Tibial artery (tissue), 4 donors: ENCODE data around the gene BRD2.
A peak's percentile ranks its signal among the peaks of the same experiment; 100 is the strongest.

Source experiments
- DNase-seq, 2 donors: peaks; one replicate each; pipeline ENCODE4 v3.0.0-alpha.2; 2019
- H3K27ac ChIP-seq, 2 donors: fragments of 200-600 bp; sonication (generic) in 1 of 2; 1 replicate in 1 of 2; 2 replicates in 1 of 2; pipeline ENCODE4 v1.5.1; 2018 to 2019; ENCODE audit warnings: mild to moderate bottlenecking in 1 of 2
- H3K27me3 ChIP-seq, 2 donors: fragments of 200-600 bp; sonication (generic) in 1 of 2; one replicate each; pipeline versions ENCODE4 v1.5.1 to v1.6.0; 2016 to 2019
- H3K36me3 ChIP-seq, 3 donors: fragments of 200-600 bp; sonication (generic) in 2 of 3; one replicate each; pipeline ENCODE4 v1.5.1; 2016 to 2019; ENCODE audit warnings: mild to moderate bottlenecking in 2 of 3
- H3K4me1 ChIP-seq, 4 donors: fragments of 200-600 bp; sonication (generic) in 2 of 4; 1 replicate in 3 of 4; 2 replicates in 1 of 4; pipeline ENCODE4 v1.5.1; 2016 to 2019
- H3K4me3 ChIP-seq, 2 donors: fragments of 200-600 bp; sonication (generic) in 1 of 2; 1 replicate in 1 of 2; 2 replicates in 1 of 2; pipeline ENCODE4 v1.5.1; 2018 to 2019; ENCODE audit warnings: mild to moderate bottlenecking in 2 of 2
- H3K9me3 ChIP-seq, 3 donors: fragments of 200-600 bp; sonication (generic) in 1 of 3; one replicate each; pipeline ENCODE4 v1.5.1; 2016 to 2019
- intact Hi-C: fragments of 100-400 bp; cut with DNase I; formaldehyde crosslinking; loops from one replicate; pipeline ENCODE4 v1.15.0; 2023; ENCODE audit warnings: low total_unique reads
- TF ChIP-seq, protein P1 (sequence below), 2 experiments: fragments of 200-600 bp in 1 of 2; fragments of 450-650 bp in 1 of 2; IDR thresholded peaks; one replicate each; pipeline ENCODE4 v1.5.1; 2017 to 2019; ENCODE audit warnings: antibody characterized with exemption in 2 of 2, mild to moderate bottlenecking in 1 of 2, moderate library complexity in 1 of 2

The BRD2 gene

DNA sequence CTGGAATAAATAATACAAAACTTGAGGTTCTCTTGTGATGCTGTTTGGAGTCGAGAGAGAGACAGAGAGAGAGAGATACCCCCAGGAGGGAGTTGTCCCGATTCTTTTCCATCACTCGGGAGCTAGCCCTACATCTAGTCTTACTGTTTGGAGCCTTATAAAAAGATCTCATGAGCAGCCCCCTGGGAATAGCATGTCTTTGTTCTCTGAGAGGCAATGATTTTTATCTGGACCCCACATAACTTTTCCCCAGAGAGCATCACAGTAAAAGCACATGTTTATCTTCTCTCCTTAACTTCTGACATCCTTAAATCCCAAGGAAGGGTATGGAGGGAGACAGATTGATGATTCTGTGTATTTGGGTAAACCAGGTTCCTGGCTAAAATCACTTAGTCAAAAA lies 61.9 kb downstream of the BRD2 start:
- H3K4me1 ChIP-seq, result no peaks in the 10 kb centered on the region
- H3K27ac ChIP-seq, result peak overlapping the region in 1 of 2 donors; percentile 33
- TF ChIP-seq, protein P1, sequence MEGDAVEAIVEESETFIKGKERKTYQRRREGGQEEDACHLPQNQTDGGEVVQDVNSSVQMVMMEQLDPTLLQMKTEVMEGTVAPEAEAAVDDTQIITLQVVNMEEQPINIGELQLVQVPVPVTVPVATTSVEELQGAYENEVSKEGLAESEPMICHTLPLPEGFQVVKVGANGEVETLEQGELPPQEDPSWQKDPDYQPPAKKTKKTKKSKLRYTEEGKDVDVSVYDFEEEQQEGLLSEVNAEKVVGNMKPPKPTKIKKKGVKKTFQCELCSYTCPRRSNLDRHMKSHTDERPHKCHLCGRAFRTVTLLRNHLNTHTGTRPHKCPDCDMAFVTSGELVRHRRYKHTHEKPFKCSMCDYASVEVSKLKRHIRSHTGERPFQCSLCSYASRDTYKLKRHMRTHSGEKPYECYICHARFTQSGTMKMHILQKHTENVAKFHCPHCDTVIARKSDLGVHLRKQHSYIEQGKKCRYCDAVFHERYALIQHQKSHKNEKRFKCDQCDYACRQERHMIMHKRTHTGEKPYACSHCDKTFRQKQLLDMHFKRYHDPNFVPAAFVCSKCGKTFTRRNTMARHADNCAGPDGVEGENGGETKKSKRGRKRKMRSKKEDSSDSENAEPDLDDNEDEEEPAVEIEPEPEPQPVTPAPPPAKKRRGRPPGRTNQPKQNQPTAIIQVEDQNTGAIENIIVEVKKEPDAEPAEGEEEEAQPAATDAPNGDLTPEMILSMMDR (IDR thresholded peaks at IDR 0.05), result no peak
- H3K4me3 ChIP-seq, result no peak overlapping the region
- no peaks in the 10 kb centered on the region for H3K36me3 ChIP-seq
- H3K27me3 ChIP-seq, result peaks cover 0 to 13% of the 10 kb centered on the region in 2 donors
- H3K9me3 ChIP-seq, result peaks cover 0 to 8% (median 5%) of the 10 kb centered on the region in 3 donors
- intact Hi-C loops, result no loop called here
- DNase-seq, result no peak
